Kidney epithelial cell (primary cell): Measurements from ENCODE around the gene MT1M. TPM values are rescaled to one million over a fixed set of nuclear protein-coding genes. Genes with fewer than 3 reads are reported as not detected.

Experiments
- DNase-seq: peaks from one replicate; pipeline ENCODE4 v3.0.0-alpha.2; 2010; ENCODE audit warnings: low read depth
- H3K27me3 ChIP-seq: 2 replicates; pipeline ENCODE4 v1.6.0; 2011; ENCODE audit warnings: low read length; ENCODE audit not compliant: control insufficient read depth, insufficient read depth
- H3K36me3 ChIP-seq: 2 replicates; pipeline ENCODE4 v1.5.1; 2011; ENCODE audit warnings: low read length; ENCODE audit not compliant: control insufficient read depth, insufficient read depth
- H3K4me3 ChIP-seq: 2 replicates; pipeline ENCODE4 v1.5.1; 2011; ENCODE audit warnings: low read depth, mild to moderate bottlenecking, control low read depth, low read length
- total RNA-seq: library from RNA; depleted of rRNA; stranded (reverse); fragments of >200 nt; gene quantifications from 2 replicates; pipeline ENCODE4 v1.2.3, GENCODE V29; 2015
- TF ChIP-seq, protein P1 (sequence below): IDR thresholded peaks from 2 replicates; pipeline ENCODE4 v1.5.1; 2011; ENCODE audit warnings: mild to moderate bottlenecking, moderate library complexity, low read length, control low read depth, inconsistent platforms; ENCODE audit not compliant: insufficient read depth, poor library complexity, severe bottlenecking

The MT1M gene
- total RNA-seq, 1 donor from 2014 or later, result 1.9 TPM

DNA sequence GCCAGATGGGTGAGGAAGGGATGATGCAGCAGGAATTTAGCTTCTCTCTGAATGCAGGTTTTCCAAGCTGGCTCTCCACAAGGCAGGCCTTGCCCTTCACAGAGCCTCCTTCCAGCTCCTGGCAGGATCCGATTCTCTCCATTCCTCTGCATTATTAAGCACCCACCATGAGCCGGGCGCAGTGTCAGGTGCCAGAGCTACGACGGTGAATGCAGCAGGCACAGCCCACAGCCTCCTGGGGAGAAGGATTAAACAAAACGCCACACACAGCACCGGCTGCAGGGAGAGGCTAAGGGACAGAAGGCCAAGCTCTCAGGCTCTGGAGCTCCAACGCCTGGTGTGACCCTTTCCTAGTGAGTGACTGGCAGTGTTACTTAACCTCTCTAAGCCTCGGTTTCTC lies 31.1 kb upstream of the MT1M start:
- TF ChIP-seq, protein P1, sequence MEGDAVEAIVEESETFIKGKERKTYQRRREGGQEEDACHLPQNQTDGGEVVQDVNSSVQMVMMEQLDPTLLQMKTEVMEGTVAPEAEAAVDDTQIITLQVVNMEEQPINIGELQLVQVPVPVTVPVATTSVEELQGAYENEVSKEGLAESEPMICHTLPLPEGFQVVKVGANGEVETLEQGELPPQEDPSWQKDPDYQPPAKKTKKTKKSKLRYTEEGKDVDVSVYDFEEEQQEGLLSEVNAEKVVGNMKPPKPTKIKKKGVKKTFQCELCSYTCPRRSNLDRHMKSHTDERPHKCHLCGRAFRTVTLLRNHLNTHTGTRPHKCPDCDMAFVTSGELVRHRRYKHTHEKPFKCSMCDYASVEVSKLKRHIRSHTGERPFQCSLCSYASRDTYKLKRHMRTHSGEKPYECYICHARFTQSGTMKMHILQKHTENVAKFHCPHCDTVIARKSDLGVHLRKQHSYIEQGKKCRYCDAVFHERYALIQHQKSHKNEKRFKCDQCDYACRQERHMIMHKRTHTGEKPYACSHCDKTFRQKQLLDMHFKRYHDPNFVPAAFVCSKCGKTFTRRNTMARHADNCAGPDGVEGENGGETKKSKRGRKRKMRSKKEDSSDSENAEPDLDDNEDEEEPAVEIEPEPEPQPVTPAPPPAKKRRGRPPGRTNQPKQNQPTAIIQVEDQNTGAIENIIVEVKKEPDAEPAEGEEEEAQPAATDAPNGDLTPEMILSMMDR, result no peak
- no peak overlapping the region for H3K4me3 ChIP-seq
- no peak for DNase-seq
- no peaks in the 10 kb centered on the region for H3K36me3 ChIP-seq
- no peaks in the 10 kb centered on the region for H3K27me3 ChIP-seq

DNA sequence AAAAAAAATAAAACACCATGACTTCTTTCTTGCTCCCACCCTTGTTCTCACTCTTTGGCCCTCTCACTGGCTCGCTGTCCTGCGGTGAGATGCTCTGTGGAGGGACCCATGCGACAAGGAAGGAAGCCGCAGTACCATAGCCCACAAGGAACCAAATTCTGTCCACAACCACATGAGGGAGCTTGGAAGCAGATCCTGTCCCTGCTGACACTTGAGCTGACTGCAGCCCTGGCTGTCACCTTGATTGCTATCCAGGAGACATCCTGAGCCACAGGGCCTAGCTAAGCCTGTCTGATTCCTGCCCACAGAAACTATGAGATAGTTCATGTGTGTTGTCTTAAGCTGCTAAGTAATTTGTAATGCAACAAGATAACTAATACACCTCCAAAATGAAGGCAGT lies 28.9 kb upstream of the MT1M start:
- no peak for DNase-seq
- Histone ChIP-seq H3K36me3 (no peaks in the 10 kb centered on the region), H3K4me3 (no peak overlapping the region), H3K27me3 (no peaks in the 10 kb centered on the region)
- TF ChIP-seq, protein P1, result peak; percentile 41

DNA sequence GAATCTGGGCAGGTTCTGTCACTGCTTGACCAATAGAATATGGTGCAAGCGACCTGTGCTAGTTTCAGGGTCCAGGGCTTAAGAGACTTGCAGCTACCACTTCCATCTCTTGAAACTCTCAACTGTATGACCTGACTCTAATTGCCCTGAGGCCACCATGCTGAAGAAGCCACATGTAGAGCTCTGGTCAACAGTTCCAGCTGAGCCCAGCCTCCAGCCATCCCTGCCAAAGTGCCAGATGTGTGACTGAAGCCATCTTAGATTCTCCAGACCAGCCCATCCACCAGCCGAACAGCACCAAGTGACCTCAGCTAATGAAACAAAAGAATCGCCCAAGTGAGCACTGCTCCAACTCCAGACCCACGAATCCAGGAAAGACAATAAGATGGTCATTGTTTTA lies 27.5 kb upstream of the MT1M start:
- TF ChIP-seq, protein P1, result no peak
- Histone ChIP-seq H3K4me3 (no peak overlapping the region), H3K36me3 (no peaks in the 10 kb centered on the region), H3K27me3 (no peaks in the 10 kb centered on the region)
- DNase-seq, result no peak

DNA sequence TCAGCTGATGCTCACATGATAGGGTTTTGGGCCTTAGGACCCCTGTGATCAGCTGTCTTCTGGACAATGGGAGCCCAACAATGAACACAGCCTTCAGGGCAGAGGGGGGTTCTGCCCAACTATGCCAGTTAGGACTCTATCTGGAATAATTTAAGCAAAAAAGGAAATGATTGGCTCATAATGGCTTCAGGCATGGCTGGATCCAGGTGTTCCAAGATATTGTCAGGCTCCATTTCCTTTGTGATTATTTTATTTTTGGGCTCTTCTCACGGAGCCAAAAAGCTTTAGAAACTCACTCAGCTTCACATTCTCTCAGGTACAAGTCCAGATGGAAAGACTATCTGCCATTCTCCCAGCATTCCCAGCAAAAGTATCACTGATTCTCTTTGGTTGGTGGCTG lies 27.0 kb upstream of the MT1M start:
- Histone ChIP-seq H3K27me3 (no peaks in the 10 kb centered on the region), H3K36me3 (no peaks in the 10 kb centered on the region), H3K4me3 (no peak overlapping the region)
- no peak for DNase-seq
- TF ChIP-seq, protein P1, result no peak

DNA sequence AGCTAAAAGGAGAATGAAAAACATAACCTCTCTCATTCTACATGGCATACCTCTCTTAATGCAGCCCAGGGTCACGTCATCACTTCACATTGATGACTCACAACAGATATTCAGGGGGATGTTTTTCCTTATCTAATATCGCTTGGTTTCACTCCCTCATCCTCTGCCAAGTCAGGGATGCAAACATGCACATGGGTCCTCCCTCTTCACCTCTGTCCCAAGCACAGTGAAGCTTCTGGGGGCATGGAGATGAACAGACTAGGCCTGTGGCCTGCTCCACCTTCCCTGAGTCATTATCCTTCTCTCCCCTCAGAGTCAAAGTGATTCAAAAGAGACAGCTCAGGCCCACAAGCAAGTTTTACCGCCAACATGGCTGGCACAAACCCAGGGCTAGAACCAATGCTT lies 26.4 kb upstream of the MT1M start:
- no peak overlapping the region for H3K4me3 ChIP-seq
- H3K36me3 ChIP-seq, result no peaks in the 10 kb centered on the region
- H3K27me3 ChIP-seq, result no peaks in the 10 kb centered on the region
- no peak for DNase-seq
- TF ChIP-seq, protein P1, result no peak

DNA sequence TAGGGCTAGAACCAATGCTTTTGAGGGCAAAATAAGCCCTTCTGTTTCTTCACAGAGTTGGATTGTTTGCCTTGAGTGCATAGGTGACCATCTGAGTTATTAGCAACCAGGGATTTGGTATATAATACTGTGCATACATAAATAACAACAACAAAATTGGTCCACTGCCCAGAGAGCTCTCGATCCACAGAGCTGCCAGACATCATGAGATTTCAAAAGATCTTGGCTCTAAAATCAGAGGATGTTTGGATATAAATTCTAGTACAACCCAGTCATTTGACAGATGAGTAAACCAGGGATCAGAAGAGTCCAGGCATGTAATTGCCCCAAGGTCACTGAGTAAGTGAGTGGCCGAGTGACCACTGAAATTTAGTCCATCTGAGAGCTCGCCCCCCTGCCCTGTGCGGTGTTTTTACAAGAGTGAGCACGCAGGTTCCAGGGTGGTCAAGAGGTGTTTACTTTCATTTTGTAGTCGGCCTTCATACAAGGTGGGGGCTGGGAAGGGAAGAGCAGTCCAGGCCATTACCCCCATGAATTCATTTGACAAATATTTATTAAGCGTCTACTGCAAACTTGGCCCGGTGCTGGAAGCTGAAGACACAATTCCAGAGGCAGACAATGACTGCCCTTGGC lies 25.9 kb upstream of the MT1M start:
- Histone ChIP-seq H3K36me3 (no peaks in the 10 kb centered on the region), H3K27me3 (no peaks in the 10 kb centered on the region), H3K4me3 (no peak overlapping the region)
- no peak for DNase-seq
- TF ChIP-seq, protein P1, result no peak
